BJ (cell line): ENCODE data around the gene NACC2. TPM values are rescaled to one million over a fixed set of nuclear protein-coding genes. Genes with fewer than 3 reads are reported as not detected.
A peak's percentile ranks its signal among the peaks of the same experiment; 100 is the strongest.

Experiments
- CTCF ChIA-PET: fragments of 350-600 bp; formaldehyde crosslinking; extraction: SDS; loops from one replicate; lab custom pipeline; 2021; ENCODE audit warnings: antibody characterized with exemption, inconsistent platforms; lab: Yijun Ruan, JAX
- POLR2A ChIA-PET: fragments of 300-600 bp; sonication (Branson Sonifier 250); formaldehyde crosslinking; extraction: SDS; loops from one replicate; lab custom pipeline; 2021; ENCODE audit warnings: antibody characterized with exemption; lab: Charles Lee
- DNase-seq: peaks from one replicate; pipeline ENCODE4 v3.0.0-alpha.2; 2011; ENCODE audit warnings: low read depth
- H3K27me3 ChIP-seq: 2 replicates; pipeline ENCODE4 v1.6.0; 2011; ENCODE audit warnings: low read length; ENCODE audit not compliant: control insufficient read depth, insufficient read depth
- H3K36me3 ChIP-seq: 2 replicates; pipeline ENCODE4 v1.5.1; 2011; ENCODE audit warnings: low read length; ENCODE audit not compliant: control insufficient read depth, insufficient read depth
- H3K4me3 ChIP-seq: 2 replicates; pipeline ENCODE4 v1.5.1; 2011; ENCODE audit warnings: low read depth, mild to moderate bottlenecking, control low read depth, low read length
- polyA plus RNA-seq: library from polyadenylated mRNA; depleted of rRNA; stranded (reverse); fragments of >200 nt; gene quantifications from 2 replicates; pipeline ENCODE4 v1.2.3, GENCODE V29; 2011
- TF ChIP-seq, protein P1 (sequence below): IDR thresholded peaks from 2 replicates; pipeline ENCODE4 v1.5.1; 2011; ENCODE audit warnings: low read depth, mild to moderate bottlenecking, control low read depth, inconsistent platforms, low read length, moderate library complexity; ENCODE audit not compliant: insufficient read depth

NACC2 gene
- polyA plus RNA-seq, 1 experiment, result 19.2 TPM

DNA sequence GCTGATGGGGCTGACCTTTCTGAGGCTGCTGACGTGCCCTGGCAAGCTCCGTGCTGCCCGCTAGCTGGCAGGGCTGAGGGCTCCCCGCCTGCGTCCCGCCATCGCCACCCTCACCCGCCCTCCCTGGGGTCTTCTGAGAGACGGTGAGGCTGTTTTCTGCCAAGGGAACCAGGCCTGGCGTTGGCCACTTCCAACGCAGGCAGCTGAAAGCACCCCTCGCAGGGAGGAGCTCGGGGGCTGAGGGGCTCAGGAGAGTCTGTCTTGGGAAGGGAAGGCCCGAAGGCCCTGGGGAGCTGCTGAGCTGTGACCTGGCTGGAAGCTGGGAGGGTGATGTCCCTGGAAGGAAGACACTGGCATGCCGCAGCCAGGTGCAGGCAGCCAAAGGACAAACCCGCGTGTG lies 33.3 kb upstream of the NACC2 start:
- ChIA-PET POLR2A (no interaction called here), CTCF (interaction anchor here (0.7 to 1.4 kb wide), 2 partner anchors 39 to 264 kb away, joined by 3 to 5 read pairs; no protein-coding TSS in a partner anchor)
- no peak for DNase-seq
- H3K27me3 ChIP-seq, result peaks cover 34% of the 10 kb centered on the region
- H3K4me3 ChIP-seq, result no peak overlapping the region
- TF ChIP-seq, protein P1, sequence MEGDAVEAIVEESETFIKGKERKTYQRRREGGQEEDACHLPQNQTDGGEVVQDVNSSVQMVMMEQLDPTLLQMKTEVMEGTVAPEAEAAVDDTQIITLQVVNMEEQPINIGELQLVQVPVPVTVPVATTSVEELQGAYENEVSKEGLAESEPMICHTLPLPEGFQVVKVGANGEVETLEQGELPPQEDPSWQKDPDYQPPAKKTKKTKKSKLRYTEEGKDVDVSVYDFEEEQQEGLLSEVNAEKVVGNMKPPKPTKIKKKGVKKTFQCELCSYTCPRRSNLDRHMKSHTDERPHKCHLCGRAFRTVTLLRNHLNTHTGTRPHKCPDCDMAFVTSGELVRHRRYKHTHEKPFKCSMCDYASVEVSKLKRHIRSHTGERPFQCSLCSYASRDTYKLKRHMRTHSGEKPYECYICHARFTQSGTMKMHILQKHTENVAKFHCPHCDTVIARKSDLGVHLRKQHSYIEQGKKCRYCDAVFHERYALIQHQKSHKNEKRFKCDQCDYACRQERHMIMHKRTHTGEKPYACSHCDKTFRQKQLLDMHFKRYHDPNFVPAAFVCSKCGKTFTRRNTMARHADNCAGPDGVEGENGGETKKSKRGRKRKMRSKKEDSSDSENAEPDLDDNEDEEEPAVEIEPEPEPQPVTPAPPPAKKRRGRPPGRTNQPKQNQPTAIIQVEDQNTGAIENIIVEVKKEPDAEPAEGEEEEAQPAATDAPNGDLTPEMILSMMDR, result no peak
- no peaks in the 10 kb centered on the region for H3K36me3 ChIP-seq

DNA sequence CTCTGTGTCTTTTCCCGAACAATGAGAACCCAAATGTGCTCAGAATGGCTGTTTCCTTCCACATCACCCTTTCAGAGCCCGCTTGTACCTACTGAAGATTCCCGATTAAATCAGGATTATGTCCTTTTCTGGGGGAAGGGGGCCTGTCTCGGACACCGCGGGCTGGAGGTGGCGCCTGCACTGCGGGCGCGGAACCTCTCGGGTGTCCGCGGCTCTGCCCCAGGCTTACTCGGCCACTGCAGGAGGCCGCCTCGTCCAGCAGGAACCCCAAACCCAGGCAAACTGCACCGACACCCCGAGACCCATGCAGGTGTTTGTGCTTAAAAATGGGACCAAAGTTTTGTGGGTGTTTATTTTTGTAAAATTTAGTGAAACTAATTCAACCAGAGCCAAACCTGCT lies 32.2 kb upstream of the NACC2 start:
- Histone ChIP-seq H3K27me3 (peaks cover 30% of the 10 kb centered on the region), H3K4me3 (no peak overlapping the region), H3K36me3 (no peaks in the 10 kb centered on the region)
- DNase-seq, result no peak
- POLR2A ChIA-PET, result no interaction called here
- CTCF ChIA-PET, result interaction anchor here (1.5 kb wide), 1 partner anchor 160 kb away, joined by 9 read pairs; no protein-coding TSS in a partner anchor
- TF ChIP-seq, protein P1, result no peak

DNA sequence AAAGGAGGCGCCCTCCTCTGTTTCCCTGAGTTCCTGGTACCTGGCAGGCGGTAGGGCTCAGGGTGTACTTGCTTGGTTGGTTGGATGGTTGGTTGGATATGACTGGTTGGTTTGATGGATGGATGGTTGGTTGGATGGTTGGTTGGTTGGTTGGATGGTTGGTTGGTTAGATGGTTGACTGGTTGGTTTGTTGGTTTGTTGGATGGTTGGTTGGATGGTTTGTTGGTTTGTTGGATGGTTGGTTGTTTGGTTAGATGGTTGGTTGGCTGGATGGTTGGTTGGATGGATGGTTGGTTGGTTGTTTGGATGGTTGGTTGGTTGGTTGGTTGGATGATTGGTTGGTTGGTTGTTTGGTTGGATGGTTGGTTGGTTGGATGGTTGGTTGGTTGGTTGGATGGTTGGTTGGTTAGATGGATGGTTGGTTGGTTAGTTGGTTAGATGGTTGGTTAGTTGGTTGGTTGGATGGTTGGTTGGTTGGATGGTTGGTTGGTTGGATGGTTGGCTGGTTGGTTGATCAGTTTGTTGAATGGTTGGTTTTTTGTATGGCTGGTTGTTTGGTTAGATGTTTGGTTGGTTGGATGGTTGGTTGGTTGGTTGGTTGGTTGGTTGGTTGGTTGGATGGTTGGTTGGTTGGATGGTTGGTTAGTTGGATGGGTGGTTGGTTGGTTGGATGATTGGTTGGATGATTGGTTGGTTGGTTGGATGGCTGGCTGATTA lies 30.0 kb upstream of the NACC2 start:
- Histone ChIP-seq H3K4me3 (no peak overlapping the region), H3K36me3 (no peaks in the 10 kb centered on the region), H3K27me3 (peaks cover 14% of the 10 kb centered on the region)
- POLR2A ChIA-PET, result no interaction called here
- DNase-seq, result no peak
- CTCF ChIA-PET, result interaction anchor here (4.1 kb wide), 1 partner anchor 156 kb away, joined by 128 read pairs; no protein-coding TSS in a partner anchor
- TF ChIP-seq, protein P1, result no peak

DNA sequence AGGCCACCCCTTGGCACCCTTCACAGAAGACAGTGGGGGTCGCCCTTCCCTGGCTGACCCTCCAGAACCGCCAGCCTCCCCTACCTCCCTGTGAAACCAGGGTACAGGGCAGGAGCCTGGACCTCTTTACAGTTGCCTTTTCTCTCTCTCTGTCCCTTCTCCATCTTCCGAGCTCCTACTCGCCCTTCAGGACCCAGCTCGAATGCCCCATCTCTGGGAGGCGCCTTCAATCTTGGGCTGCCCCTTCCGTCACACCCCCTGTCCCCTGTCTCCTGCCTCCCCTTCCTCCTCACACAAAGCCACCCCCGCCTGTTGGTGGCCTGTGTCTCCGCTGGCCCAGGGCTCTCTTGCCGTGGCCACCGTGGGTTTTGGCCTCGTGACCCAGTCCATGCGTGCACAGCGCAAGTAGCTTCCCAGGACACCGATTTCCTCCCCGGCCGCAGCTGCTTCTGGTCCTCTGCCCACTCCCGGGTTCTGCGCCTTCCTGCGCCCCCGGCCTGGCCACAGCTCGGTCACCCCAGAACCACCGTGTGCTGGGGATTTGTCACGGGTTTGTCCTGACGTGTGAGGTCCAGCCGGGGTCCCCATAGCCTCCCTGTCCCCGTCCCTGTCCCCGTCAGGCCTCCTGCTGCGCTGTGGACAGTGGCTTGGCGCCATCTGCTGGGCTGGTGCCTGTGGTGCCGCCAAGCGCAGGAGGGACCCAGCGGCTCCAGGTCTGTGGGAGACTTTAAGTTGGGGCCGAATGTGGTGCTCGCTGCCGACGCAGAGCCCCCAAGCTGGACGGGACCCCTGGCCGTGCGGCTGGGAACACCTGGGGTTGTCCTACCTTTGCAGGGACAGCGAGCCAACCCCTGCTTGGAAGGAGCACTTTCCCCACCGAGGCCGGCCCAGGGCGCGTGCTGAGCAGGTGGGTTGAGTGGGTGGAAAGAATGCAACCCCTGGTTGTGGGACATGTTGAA lies 27.6 kb upstream of the NACC2 start:
- H3K36me3 ChIP-seq, result no peaks in the 10 kb centered on the region
- CTCF ChIA-PET, result interaction anchor here (0.6 to 4.1 kb wide), 31 partner anchors 10 to 312 kb away, joined by 3 to 128 read pairs (median 5); partner anchors contain the start of genes NACC2 and UBAC1
- H3K27me3 ChIP-seq, result peaks cover 6% of the 10 kb centered on the region
- H3K4me3 ChIP-seq, result no peak overlapping the region; the same call in 1 of the 2 replicates
- POLR2A ChIA-PET, result no interaction called here
- TF ChIP-seq, protein P1, result peak; percentile 96
- no peak for DNase-seq
